ENCODE results near the gene TMEM176A.
"Not testable (repeated sequence)": the region's sequence is repeated elsewhere in the genome, so short reads cannot be mapped to it uniquely, and the experiment has no call there.

Gene TMEM176A

DNA sequence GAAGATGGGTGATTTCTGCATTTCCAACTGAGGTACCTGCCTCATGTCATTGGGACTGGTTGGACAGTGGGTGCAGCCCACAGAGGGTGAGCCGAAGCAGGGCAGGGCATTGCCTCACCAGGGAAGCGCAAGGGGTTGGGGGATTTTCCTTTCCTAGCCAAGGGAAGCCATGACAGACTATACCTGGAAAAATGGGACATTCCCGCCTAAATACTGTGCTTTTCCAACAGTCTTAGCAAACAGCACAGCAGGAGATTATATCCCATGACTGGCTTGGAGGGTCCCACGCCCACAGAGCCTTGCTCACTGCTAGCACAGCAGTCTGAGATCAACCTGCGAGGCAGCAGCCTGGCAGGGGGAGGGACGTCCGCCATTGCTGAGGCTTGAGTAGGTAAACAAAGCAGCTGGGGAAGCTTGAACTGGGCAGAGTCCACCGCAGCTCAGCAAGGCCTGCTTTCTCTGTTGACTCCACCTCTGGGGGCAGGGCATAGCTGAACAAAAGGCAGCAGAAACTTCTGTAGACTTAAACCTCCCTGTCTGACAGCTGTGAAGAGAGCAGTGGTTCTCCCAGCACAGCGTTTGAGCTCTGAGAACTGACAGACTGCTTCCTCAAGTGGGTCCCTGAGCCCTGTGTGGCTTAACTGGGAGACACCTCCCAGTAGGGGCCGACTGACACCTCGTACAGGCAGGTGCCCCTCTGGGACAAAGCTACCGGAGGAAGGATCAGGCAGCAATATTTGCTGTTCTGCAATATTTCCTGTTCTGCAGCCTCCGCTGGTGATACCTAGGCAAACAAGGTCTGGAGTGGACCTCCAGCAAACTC, 7.3 kb downstream of the TMEM176A start:
- FAIRE-seq; DNase-seq (ENCODE audit: extremely low spot score, insufficient read length, low read depth): not testable (repeated sequence)

DNA sequence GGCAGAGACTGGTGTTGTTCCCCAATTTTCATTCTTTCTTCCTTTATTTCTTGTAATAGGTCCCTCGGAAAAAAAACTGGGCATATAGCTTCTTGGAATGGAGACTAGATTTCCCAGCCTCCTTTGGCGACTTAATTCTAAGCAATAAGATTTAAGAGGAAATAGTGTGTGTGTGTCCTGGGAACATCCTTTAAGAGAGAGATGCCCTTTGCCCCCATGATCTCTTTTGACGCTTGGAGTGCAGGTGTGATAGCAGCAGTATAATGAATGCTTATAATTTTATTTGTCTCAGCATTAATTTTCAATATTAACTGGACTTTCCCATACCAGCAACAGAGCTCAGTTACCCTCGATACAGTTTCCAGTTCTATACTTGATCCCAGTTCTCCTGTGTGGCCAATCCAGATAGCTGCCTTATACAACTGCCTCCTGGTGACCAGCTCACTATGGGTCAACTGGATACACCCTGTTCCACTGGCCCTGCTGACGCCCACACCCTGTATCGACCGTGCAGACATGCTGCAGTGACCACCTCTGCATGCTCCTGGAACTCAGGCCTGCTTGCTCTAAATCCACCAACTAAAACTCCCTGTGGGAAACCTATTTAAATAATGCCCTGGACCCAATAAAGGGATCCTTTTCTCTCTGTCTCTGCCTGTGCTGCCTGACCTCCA, 13.9 kb downstream of the TMEM176A start:
- DNase-seq (ENCODE audit: extremely low spot score, insufficient read length, low read depth) (no peak), FAIRE-seq (no peak)

DNA sequence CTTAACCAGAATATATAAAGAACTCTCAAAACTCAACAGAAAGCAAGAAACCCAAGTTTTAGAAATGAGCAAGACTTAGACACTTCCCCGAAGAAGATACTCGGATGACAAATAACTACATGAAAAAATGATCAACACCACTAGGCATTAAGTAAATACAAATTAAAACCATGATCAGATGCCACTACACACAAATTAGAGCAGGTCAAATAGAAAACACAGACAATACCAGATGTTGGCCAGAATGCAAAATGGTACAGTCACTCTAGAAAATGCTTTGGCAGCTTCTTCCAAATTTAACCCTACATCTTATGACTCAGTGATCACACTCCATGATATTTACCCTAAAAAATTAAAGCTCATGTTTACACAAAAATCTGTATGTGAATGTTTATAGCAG, 18.4 kb downstream of the TMEM176A start:
- no peak for FAIRE-seq
- DNase-seq (ENCODE audit: extremely low spot score, insufficient read length, low read depth): no peak

DNA sequence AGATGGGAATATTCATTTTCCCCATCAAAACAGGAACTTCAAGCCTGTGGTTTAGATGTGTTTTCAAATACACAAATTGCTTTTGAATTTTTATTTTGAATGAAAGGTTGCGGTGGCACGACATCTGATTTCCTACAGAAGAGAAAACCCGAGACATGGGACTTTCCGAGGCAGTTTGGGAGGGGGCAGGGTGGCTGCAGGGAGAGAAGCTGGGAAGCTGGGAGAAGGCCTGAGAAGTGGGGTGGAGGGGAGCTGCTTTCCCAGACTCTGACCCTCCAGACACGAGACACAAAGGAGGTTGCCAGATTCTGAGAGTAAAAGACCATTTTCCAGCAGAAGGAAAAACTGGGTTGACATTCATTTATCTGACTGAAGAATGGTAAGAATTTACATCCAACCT, 19.6 kb downstream of the TMEM176A start:
- FAIRE-seq (no peak), DNase-seq (ENCODE audit: extremely low spot score, insufficient read length, low read depth) (no peak)

DNA sequence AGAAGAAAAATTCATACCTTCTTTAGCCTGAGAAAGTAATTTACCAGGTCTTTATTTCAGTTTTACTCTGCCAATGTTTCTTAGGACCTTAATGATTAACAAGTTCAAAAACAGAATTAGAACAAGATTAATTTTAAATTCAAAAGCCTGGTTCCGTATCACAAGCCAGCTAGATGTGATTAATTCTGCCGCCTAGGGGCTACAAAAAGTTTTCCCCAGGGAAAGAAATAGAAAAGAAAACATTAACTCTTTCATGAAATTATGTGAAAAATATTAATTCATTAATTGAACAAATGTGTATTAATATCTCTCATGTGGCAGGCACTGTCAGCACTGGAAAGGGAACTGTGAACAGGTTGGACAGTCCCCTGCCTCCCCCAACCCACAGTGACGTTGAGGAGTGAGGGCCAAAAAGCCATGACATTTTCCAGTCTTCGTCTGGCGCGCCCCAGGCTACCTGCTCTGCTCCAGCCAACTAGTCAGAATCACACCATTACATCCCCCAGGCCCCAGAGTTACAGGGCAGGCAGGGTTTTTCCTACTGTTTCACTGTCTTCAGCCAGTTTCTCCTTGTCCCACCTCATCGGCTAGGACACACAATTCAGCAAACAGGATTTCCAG, 20.1 kb downstream of the TMEM176A start:
- DNase-seq (ENCODE audit: extremely low spot score, insufficient read length, low read depth) (no peak), FAIRE-seq (peak; percentile 41)

DNA sequence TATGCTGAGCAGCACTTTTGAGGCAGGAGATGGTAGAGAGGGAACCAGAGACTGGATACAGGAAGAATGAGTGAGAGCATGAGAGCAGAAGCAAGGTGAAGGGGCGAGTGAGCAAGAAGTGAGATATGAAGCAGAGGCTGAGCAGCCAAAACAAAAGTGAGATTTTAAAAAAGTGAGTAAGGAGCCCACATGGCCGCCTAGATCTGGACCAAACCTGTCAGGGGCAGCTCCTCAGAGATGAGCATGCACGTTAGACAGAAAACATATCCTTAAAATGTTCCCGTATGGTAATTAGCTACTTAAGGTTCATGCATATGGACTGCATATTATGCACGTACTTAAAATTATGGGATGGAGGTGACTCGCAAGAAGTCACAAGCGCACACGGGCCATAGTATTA, 22.5 kb downstream of the TMEM176A start:
- FAIRE-seq: no peak

DNA sequence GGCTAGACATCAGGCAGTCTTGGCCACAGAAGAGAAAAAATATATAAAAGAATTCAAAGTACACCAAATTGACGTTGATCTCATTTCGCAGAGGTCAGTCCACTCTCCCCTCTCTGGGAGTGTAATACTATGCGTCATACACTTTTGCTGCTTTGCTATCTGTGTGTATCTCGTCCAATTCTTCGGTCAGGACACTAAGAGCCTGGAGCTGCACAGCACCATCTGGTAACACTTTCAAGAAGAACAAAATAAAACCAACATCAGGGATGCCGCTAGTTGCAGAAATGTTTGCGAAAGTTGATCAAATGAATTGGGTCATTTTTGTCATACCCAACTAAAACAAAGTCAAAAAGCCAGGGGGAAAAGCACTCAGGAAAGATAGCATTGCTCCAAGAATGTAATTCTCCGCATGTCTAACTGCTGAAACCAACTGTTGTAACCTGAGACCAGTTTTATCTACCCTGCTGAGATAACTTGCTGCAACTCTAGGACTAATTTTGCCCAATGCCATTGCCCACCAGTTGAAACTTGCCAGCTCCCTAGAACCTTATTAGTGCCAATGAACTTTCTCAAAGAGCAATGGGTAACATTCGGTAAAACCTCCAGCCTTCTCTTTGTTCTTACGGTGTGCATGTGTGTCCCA, 23.0 kb downstream of the TMEM176A start:
- FAIRE-seq: no peak
- DNase-seq (ENCODE audit: extremely low spot score, insufficient read length, low read depth): no peak

More for the DNA sequence above, 22.5 kb downstream of the TMEM176A start:
- no peak for DNase-seq (ENCODE audit: extremely low spot score, insufficient read length, low read depth)

DNA sequence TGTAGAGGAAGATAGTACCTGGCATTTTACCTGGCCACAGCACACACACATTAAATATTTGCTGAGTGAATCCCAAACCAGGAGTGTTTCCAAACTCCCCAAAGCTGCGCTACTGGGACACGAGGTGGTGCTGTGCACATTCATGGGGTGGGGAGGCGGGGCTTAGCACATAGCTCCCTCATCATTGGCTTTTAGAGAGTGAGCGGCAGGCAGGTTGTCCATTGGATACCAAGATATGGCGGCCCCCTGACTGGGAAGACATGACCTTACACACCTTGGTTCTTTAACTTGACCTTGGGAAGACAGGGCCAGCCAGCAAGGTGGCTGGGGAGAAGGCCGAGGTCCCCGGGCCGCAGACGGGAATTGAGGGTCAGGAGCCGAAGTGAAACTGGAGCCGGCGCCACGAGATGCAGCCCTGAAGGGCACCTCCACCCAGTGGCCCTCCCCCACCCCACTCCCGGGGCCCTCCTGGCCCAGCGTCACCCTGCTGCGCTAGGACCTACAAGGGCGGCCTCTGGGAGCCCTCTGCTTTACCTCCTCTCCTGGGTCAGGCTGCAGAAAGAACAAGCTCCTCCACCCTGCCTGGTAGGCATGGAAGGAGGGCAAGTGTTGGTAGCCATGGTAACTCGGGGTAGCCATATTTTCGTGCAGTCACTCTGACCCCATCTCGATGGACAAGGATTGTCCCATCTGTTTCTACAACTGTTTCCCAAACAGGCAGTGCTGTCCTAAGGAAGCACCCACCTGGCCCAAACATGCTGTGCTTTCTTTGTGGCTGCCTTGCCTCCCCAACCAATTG, 24.0 kb downstream of the TMEM176A start:
- DNase-seq (ENCODE audit: extremely low spot score, insufficient read length, low read depth) (no peak), FAIRE-seq (no peak)

DNA sequence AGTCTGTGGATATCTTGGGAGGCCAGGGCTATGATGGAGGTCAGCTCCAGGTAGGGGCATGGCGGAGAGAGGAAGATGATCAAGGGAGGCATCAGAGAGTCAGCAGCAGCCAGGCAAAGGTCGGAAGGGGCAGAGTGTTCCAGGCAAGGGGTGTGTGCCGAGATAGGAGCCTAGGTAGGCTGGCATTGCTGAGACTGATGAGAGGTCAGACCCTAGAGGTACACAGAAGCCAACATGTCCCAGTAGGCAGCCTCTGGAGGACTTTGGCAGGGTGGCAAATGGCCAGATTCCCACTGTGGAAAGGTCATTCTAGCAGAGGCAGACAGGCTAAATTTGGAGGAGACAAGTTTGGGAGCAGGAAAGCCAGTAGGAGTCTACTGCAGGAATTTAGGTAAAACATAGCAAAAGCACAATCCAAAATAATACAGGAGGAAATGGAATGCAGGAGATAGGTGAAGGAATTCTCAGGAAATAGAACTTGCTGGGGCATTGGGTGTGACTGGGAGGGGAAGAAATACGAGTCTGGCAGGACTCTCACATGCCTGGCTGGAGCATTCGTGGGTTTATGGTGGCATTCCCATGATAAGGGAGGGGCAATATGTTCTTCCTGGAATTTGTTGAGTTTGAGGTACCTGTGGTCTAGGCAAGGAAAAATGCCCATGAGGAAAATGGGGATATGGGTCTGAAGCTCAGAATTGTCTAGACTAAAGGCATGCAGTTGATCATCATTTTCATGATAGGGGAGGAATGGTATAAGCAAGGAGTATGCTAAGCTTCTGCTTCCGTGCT, 25.7 kb downstream of the TMEM176A start:
- FAIRE-seq: no peak
- no peak for DNase-seq (ENCODE audit: extremely low spot score, insufficient read length, low read depth)

DNA sequence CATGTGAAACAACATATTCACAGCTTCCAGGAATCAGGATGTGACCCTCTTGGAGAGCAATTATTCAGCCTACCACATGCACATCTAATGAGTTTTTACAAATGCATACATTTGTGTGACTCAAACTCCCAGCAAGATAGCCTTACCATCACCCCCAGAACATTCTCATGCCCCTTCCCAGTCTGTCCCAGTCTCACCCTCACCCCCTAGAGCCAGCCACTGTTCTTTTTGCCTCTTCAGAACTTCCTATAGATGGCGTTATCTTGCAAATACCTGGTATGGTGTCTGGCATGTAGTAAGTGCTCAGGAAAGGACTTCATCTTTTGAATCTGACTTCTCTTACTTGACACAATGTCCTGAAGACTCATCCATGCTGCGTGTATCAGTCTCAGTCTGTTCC, 27.8 kb downstream of the TMEM176A start:
- DNase-seq (ENCODE audit: extremely low spot score, insufficient read length, low read depth) (no peak), FAIRE-seq (no peak)

DNA sequence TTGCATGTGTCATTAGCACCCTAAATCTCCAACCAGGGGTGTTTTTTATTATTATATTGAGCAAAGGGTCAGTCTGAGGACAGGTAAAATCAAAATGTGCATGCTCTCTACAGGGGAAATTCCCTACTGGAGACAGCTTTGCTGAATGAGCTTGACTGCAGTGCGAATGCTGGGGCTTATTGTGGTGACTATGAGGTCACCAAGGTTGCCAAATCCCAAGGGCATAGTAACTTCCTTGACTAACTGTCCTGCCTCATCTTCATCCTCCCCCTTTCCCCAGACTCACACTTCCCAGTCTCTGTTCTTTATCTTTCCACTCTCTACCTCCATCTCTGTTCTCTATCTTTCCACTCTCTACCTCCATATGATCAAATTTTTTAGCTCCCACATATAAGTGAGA, 28.9 kb downstream of the TMEM176A start:
- no peak for FAIRE-seq

DNA sequence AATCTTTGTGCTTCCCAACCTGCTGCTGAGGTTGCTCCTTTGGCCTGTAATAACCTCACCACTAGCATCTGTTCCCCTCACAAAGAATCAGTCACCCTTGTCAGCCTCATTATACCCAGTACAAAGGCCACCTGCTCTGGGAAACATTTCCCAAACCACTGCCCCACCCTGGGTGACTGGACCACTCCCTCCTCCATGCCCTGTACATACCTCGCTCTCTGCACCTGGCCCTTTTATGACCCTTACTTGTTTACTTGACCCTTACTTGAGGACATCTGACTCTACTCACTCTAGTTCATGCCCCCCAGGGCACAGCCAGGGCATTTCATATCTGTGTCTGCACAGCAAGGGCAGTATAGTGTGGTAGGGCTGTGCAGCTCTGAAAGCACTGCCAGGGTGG, 30.4 kb downstream of the TMEM176A start:
- FAIRE-seq: no peak
- no peak for DNase-seq (ENCODE audit: extremely low spot score, insufficient read length, low read depth)

More for the DNA sequence above, 28.9 kb downstream of the TMEM176A start:
- DNase-seq (ENCODE audit: extremely low spot score, insufficient read length, low read depth): no peak

DNA sequence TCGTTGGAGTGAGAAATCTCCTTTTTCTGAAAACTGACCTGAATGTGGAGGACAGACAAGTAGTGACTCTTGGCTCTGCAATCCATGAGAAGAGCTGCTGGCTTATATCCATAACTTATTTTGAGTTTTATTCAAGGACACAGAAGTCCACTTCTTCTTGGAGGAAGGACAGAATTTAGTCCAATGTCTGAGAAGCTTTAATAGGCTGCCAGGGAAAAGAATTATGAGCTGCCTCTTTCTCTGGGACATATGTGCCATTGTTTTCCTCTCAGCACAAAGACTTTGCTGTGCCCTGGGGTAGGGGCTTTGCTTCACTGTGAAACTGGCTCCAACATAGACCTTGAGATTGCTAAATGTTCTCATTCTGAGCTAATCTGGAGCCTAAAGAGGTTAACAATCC, 31.3 kb downstream of the TMEM176A start:
- FAIRE-seq (no peak), DNase-seq (ENCODE audit: extremely low spot score, insufficient read length, low read depth) (no peak)

DNA sequence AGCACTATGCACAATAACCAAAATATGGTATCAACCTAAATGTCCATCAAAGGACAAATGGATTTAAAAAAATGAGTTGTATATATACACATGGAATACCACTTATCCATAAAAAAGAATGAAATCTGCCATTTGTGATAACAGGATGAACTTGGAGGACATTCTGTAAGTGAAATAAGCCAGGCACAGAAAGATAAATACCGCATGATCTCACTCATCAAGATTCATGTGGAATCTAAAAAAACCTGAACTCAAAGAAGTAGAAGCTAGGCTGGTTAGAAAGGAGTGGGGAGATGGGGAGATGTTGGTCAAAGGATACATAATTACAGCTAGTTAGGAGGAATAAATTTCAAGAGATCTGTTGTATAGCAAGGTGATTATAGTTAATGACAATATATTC, 34.5 kb downstream of the TMEM176A start:
- FAIRE-seq: no peak
- DNase-seq (ENCODE audit: extremely low spot score, insufficient read length, low read depth): no peak

DNA sequence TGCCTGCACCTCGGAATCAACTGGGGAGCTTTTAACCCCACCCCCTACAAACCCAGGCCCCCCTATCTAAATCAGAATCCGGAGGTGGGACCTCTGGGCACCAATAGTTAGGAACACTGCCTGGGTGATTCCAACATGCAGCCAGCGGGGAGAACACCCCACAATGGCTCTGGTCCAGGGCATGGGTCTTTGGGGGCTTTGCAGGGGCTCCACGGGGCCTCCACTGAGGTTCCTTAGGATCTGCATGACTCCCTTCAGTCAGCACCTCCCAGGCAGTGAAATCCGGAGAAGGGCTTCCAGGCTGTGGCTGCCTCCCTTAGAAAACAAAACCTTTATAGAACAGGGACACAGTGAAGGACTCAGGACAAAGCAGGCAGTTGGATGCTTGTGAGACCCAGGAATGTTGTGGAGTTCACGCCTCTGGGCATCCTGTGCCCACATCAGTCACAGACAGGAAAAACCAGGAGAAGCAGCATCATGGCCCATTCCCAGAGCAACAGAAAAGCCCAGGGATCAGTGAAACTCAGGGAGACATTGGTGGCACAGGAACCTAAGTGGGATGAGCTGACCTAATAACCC, 35.2 kb downstream of the TMEM176A start:
- FAIRE-seq: no peak
- DNase-seq (ENCODE audit: extremely low spot score, insufficient read length, low read depth): no peak

DNA sequence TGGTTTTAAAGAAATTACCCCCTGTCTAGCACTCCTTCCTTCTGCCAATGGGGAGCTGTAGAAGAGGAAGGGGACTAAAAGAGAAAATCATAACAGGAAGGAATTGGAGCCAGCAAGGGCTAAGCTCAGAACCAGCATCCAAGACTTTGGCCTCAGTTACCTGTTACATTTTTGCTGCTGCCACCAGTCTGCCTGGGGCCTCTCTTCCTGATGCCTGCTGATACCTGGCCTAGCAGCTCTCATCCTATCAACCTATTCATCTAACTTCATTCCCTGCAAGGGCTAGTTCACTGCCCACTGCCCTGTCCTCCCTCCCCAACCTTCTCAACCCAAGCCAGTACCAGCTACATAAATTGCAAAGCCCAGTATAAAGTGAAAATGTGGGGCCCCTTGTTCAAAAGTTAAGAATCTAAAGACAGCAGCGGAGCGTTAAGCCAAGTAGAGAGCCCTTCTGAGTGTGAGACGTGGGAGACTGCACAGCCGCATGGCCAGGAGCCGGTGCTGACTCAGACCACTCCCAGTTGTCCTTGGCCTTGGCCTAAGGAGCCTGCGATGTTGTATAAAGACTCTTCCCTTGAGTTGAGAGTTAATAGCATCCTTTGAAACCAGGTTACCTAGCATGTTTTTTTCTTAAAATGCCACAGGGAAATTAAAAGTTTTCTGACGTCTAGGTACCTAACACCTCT, 38.5 kb downstream of the TMEM176A start:
- DNase-seq (ENCODE audit: extremely low spot score, insufficient read length, low read depth): no peak
- FAIRE-seq: no peak

DNA sequence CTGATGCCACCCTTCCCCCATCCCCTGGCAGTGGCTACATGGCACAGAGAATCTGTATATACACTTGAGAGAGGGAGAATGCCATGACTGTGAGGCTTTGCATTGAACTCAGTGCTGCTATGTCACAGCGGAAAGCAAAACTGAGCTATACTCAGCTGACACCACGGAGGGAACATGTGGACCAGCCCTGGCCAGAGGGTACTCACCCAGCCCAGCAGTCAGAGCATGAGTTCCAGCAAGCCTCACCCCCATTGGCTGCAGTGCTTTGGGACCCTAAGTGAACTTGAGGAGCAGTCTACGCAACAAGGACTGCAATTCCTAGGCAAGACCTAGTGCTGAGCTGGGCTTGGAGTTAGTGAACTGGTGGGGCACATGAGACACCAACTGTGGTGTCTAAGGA, 41.4 kb downstream of the TMEM176A start:
- FAIRE-seq (no peak), DNase-seq (ENCODE audit: extremely low spot score, insufficient read length, low read depth) (no peak)

DNA sequence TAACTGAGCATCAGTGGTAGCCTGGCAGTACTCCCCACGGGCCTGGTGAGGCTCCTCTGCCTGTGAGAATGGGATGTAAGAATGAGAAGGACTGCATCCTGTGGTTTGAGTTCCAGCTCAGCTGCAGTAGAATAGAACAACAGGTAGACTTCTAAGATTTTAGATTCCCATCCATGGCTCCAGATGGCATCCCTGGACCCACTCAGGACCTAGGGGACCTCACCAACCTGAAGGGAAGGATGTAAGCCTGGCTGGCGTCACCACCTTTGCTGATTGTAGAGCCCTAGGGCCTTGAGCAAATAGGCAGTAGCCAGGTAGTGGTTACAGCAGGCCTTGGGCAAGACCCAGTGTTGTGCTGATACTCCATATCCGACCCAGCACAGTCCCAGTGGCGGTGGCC, 42.1 kb downstream of the TMEM176A start:
- DNase-seq (ENCODE audit: extremely low spot score, insufficient read length, low read depth) (no peak), FAIRE-seq (no peak)
